GM19455 (cell line): ENCODE results near the gene CYP46A1.
"Not testable (repeated sequence)": the region's sequence is repeated elsewhere in the genome, so short reads cannot be mapped to it uniquely, and the experiment has no call there.

Experiments
- ATAC-seq: cut with Tn5 transposase; IDR thresholded peaks from one replicate; pipeline ENCODE4 v1.9.1; 2021; ENCODE audit not compliant: unreplicated experiment

The CYP46A1 gene

GRCh38 chr14:99754141-99755067, 70.3 kb downstream of the CYP46A1 start:
- ATAC-seq, result no peak

GRCh38 chr14:99755068-99755405, 70.9 kb downstream of the CYP46A1 start:
- no peak for ATAC-seq

GRCh38 chr14:99755629-99756603, 71.8 kb downstream of the CYP46A1 start:
- no peak for ATAC-seq

- ATAC-seq, result no peak
Observed at GRCh38 chr14:99756796-99757195, 72.7 kb downstream of the CYP46A1 start.

- no peak for ATAC-seq
Observed at GRCh38 chr14:99757331-99758070, 73.4 kb downstream of the CYP46A1 start.

GRCh38 chr14:99758121-99758821, 74.2 kb downstream of the CYP46A1 start:
- no peak for ATAC-seq

- ATAC-seq, result no peak
Observed at GRCh38 chr14:99758872-99759545, 74.9 kb downstream of the CYP46A1 start.

- no peak for ATAC-seq
Observed at GRCh38 chr14:99759546-99759925, 75.4 kb downstream of the CYP46A1 start.

GRCh38 chr14:99760817-99761216, 76.7 kb downstream of the CYP46A1 start:
- ATAC-seq, result no peak

GRCh38 chr14:99762911-99763310, 78.8 kb downstream of the CYP46A1 start:
- not testable (repeated sequence) for ATAC-seq

- no peak for ATAC-seq
Observed at GRCh38 chr14:99763527-99764221, 79.6 kb downstream of the CYP46A1 start.

- ATAC-seq, result no peak
Observed at GRCh38 chr14:99764222-99764706, 80.2 kb downstream of the CYP46A1 start.

- ATAC-seq, result no peak
Observed at GRCh38 chr14:99768381-99768780, 84.3 kb downstream of the CYP46A1 start.

- no peak for ATAC-seq
Observed at GRCh38 chr14:99769123-99769522, 85.0 kb downstream of the CYP46A1 start.

- no peak for ATAC-seq
Observed at GRCh38 chr14:99769799-99770198, 85.7 kb downstream of the CYP46A1 start.

GRCh38 chr14:99772371-99773283, 88.5 kb downstream of the CYP46A1 start:
- ATAC-seq, result no peak

- ATAC-seq, result no peak
Observed at GRCh38 chr14:99773521-99774497, 89.7 kb downstream of the CYP46A1 start.
